HG03354 (cell line): ENCODE results near the gene MARCHF2.

Experiments used
- ATAC-seq: cut with Tn5 transposase; IDR thresholded peaks from one replicate; pipeline ENCODE4 v1.9.1; 2021; ENCODE audit warnings: mild to moderate bottlenecking; ENCODE audit not compliant: unreplicated experiment, poor library complexity, severe bottlenecking

The MARCHF2 gene

DNA sequence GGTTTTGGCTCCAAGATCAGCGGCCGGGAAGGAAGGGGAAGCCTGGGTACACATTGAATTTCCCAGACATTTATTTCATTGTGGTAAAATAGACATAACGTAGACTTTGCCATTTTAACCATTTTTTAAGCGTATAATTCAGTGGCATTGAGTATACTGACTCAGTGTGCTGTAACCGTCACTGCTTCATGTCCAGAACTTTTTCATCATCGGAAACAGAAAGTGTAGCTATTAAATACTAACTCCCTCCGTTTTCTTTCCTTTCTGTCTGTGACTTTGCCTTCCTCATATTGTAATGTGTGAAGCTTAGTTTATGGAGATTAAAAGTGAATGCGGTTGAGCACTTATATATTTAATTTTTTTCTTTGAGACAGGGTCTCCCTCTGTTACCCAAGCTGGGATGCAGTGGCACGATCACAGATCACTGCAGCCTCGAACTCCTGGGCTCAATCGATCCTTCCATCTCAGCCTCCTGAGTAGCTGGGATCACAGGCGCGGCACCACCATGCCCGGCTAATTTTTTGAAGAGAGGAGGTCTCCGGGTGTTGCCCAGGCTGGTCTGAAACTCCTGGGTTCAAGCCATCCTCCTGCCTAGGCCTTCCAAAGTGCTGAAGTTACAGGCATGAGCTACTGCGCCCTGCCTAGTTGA is 33.1 kb downstream of the MARCHF2 start:
- no peak for ATAC-seq

DNA sequence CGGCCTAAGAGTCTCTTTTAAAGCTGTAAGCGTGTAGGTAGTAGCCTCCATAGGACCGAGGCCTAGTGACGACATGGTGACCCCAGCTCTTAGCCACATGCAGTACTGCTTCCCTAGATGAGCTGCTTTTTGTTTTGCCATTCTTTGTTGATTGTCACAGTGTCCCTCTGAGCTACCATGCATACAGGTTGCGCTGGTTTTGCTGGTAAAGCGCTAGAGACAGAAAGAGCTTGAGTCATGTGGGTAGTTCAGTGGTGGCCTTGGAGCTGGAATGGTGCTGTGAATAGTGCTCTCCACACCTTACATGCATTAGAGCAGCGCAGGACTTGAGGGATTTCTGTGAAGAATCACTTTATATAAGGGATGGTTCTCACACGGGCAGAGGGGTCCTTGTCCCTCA is 36.7 kb downstream of the MARCHF2 start:
- no peak for ATAC-seq

DNA sequence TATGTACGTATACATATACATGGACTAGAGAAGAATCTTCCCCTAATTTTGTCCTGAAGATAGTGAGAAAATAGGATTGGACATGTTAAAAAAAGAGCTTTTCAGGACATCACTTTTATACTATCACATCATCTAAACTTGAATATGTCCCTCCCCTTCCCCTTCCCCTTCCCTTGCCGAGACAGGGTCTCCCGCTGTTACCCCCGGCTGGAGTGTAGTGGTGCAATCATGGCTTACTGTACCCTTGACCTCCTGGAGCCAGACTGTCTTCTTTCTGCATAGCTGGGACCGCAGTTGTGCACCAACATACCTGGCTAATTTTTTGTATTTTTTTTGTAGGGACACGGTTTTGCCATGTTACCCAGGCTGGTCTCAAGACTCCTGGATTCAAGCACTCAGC is 38.3 kb downstream of the MARCHF2 start:
- ATAC-seq = no peak

DNA sequence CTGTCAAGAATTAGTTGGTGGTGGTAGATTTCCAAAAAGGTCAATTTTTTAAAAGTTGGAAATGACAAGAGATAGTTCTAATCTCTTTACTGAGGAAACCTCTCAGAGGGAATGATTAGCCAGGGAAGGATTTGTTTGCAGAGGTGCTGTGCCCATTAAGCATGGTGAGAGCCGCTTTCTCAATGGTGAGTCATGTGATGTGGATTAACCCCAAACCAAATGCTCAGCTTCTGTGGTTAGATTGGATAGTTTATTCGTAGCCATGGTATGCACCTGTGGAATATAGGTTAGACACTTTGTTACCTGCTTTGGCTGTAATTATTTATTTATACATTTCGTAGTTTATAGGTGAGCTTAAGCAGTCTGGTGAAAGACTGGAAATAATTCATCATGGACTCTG is 38.8 kb downstream of the MARCHF2 start:
- no peak for ATAC-seq

DNA sequence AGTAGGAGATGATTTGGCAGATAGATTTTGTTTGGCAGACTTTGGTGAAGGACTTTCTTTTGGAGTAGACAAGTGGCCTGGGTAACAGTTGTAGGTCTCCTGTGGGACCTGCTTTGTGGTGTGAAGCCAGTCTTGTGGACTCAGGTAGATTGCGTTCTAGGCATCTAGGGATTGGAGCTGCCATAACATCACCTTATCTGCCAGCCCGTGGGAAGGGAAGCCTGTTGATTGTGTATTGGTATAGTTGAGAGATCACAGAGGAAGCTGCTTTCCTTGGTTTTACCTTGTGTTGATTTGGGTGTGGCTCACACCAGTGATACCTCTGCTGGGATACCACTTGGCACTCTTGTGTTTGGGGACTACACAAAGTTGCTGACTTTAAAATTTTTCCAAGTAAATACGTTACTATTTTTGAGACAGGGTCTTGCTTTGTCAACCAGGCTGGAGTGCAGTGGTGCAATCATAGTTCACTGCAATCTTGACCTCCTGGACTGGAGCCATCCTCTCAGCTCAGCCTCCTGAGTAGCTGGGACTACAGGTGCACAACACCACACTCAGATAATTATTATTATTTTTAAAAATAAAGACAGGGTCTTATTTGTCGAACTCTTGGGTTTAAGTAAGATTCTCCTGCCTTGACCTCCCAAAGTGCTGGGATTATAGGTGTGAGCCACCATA is 39.5 kb downstream of the MARCHF2 start:
- no peak for ATAC-seq

DNA sequence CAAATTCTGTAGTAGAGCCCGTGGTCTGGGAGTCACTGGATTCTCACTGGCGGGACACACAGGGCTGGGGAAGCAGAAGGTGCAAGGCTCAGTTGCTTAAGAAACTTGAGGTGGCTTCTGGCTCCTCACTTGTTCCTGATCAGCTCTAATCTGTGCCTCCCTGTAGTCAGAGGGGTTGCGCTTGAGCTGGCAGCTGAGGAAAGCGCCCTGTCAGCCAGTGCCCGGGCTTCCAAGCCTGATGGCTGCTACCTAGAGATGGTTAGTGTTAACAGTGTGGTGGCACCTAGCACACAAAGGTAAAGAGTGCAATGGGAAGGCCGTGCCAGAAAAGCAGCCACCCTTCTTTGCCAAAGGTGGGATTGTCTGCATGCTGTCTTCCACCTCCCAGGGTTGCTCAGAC is 40.5 kb downstream of the MARCHF2 start:
- ATAC-seq = no peak

DNA sequence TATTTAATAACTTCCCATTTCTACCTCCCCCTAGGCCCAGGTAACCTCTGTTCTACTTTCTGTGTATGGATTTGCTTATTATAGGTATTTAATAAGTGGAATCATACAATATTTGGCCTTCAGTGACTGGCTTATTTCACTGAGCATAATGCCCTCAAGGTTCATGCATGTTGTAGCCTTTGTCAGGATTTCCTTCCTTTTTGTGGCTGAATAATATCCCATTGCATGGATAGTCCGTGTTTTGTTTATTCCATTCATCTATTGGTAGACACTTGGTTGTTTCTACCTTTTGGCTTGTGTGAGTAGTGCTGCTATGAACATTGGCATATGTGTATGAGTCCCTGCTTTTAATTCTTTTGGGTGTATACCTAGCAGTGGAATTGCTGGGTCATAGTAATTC is 41.1 kb downstream of the MARCHF2 start:
- no peak for ATAC-seq

DNA sequence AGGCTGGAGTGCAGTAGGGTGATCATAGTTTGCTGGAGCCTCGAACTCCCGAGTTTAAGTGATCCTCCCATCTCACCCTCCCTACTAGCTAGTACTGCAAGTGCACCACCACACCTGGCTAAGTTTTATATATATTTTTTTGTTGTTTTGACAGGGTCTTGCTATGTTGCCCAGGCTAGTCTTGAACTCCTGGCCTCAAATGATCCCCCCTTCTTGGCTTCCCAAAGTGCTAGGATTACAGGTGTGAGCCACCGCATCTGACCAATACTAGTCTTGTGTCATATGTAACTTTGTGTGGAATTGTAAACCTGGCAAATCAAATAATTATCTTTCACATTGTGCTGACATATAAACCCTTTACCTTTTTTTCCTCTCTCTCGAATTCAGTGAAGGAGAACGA is 41.9 kb downstream of the MARCHF2 start:
- ATAC-seq = no peak

DNA sequence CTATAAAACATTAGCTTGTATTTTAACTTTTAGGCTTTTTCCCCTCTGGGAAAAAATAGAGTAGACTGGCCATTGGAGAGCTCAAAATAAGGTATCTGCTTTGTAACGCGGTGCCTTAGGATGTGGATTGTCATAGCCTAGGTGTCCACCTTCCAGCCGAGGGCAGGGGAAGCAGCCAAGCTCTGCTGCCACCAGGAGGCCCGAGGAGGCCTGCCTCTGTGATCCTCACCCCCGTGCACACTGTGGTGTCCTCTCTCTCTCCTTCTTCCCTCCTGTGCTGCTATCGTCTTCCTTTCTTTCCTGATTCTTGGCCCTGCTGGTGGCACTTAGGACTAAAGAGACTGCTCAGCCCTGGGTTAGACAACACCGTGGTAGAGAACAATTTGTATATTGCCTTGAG is 43.0 kb downstream of the MARCHF2 start:
- no peak for ATAC-seq

DNA sequence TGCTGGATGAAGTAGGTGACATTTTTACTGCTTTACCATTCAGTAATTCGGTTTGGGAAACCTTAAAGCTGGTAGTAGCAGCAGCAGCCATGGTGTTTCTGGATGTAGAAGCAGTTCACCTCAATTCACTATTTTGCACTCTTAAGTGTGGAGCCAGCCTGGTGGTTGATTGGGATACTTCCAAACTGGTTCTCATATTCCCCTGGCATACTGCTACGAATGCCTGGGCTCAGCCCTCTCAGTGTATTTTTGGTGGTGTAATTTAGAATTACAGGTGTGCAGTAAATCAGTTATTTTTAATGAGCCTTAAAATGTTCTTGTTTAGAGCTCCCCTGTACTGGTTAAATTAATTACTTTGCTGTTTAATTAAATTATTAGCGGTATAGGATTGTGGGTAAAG is 44.1 kb downstream of the MARCHF2 start:
- no peak for ATAC-seq

DNA sequence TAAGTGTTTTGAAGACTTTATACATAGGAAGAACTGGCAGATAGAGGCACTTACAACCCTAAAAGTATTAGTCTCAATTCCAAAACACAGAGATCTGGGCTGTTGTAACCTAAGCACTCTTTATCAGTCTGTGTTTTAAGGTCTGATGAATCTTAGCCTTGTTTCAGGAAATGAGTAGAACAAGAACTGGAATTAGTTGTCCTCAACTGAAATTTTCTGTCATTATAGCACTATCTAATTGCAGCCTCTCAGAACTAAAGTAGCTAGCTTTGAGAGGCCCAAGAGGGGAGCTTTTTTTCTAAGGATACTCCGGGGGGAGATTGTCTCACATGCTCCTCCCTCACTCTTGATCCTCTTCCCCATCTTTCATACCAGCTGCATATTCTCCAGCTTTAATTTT is 44.7 kb downstream of the MARCHF2 start:
- no peak for ATAC-seq

DNA sequence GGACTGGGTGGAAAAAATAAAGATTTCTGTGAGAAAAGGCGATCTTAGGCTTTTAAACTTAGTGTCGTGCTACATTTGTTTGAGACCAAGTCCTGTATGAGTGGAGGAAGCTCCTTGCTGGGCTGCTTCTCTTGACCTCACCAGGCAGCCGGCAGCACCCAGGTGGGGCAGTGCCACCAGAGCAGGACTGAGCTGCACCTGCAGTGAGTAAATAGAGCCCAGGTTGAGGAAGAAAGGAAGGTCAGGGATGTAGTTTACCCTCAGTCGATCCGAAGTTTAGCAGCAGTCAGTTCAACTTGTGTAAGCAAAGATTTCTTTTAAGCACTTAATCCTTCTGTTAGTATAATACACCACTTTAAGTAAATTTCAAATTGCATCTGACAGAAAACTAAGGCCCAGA is 45.3 kb downstream of the MARCHF2 start:
- no peak for ATAC-seq

DNA sequence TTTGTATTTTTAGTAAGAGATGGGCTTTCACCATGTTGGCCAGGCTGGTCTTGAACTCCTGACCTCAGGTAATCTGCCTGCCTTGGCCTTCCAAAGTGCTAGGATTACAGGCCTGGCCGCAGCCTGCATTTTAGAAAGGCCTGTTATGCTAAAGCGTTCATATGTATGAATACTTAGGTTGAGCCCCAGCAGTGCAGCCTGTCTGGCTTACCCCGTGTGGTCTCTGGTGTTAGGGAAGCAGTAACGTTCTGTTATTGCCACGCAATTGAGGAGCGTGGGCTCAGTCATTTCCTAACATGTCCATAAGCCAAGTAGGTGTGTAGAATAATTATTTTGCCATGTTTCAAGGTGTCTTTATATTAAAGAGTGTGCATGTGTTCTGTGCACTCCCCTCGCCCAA is 46.0 kb downstream of the MARCHF2 start:
- ATAC-seq = no peak

DNA sequence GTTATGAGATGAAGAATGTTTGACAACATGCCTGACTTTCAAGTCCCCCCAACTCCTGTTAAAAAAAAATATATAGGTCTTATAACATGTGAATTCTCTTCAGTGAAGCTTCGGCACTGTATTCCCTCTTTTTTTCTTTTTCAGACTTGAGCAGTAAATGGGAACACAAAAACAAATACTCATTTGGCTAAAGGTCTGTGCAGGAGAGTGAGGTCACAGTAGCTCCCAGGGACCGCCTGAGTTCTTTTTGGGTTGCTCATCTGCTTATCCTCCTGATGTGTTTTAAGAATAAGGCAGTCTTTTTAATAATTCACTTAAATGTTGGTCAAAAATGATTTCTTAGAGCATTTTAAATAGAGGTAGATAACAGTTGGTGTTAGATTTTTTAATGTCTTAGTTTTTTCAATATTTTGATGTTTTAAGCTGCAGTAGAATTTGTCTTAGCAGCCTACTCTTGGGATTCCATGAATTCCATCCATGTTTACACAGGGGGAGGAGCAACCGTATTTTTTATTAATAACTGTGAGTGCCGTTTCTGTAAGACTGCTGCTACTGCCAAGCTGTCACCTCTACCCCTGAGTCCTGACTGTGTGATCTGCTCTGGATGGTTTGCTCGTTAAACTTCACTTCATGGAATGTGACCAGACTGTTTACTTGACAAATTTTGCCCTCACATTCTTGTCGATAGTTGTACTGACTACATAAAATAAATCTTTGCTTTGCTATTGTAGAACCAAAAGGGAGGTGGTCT is 46.6 kb downstream of the MARCHF2 start:
- ATAC-seq = no peak

DNA sequence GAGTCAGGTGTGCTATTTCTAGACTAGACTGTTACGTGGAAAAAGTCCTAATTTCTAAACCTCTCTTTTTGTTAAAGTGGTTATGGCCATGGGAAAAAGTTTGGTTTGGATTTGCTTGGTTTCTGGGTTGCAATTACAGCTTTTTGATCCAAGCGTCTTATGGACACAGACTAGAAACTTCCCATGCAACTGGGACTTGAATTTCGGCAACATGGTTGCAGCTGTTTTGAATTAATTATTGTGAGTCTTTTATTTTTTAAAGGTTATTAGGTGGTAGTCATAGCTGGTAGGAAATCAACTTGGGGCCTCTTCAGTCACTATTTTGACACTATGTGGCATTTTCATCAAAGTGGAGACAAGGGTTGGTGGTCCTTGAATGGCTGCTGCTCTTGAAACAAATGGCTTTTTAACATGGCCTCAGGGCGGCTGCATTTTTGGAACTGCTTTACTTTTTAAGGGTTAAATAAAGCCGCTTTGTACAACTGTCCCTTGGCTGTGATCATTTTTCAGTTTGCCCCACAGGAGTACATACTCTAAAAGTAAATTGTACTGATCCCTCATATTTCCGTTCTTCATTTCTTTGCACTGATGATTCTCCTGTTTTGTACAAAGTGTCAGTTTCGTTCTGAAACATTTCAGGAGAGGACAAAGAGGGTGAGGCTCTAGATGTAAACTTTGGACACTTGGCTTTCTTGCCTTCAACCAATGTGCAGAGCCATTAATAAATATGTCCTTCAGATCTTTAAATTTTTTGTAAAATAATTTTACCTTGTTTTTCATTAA is 47.6 kb downstream of the MARCHF2 start:
- no peak for ATAC-seq

DNA sequence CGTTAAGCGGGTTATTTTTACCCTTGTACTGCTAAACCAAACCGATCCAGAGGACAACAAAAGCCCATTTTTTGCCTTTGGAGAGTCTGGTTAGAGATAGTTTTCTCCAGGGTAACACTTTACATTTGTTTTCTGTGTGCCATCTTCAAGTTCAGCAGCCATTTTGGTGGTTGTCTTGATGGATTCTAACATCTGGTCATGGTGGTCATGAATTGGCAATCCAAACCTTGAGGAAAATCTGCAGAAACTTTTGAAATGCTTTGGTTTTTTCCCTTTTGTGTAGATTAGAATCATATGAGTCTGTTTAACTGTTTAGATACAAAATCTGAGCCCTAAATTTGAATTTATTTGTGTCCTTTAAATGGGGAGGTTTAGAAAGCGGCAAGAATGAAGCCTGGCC is 48.3 kb downstream of the MARCHF2 start:
- no peak for ATAC-seq

DNA sequence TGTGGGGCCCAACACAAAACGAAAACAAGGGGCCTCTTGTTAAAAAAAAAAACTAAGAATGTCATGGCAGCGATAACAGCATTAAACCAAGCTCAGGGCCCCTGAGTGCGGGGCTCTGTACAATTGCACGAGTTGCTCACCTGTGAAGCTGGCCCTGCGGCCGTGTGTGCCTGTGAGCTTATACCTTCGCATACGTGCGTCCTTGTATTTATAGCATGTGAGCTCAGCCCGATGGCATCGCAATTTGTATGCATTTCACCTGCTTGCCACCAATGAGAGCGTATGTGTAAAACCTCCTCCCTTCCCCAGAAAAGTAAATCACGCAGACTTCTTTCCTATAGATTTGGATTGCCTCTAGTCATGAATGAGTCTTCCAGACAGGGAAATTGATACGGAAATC is 48.8 kb downstream of the MARCHF2 start:
- no peak for ATAC-seq

DNA sequence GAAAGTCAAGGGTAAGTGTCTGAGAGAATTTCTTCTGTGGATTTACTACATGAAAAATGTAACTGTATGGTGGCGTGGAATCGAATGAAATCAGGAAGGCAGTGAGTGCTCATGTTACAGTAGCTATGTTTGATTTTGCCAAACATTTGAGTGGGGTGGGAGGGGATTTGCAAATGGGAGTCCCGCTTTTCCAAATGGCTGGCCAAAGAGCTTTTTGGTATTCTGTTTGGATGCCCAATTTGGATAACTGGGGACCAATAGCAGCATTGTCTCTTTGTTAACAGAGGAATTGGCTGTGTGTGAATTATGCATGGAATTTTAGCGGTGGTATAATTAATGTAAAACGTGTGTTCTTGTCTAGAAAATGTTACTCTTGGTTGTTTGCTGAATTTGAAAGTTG is 49.5 kb downstream of the MARCHF2 start:
- no peak for ATAC-seq

DNA sequence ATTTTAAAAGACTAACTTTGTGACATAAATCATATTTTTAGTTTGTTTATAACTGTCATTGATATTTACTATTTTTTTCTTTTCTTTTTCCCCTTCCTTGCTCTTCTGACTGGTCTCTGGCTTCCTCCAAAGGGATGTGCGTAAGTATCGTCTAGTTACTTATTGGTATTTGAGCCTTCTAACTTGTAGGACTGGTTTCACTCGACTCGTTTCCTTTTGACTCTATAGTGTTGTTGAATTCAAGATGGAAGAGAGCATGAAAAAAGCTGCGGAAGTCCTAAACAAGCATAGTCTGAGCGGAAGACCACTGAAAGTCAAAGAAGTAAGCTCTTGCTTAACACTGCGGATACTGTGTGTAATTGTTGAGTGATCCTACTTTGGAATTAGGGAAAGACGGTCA is 50.3 kb downstream of the MARCHF2 start:
- ATAC-seq = no peak

DNA sequence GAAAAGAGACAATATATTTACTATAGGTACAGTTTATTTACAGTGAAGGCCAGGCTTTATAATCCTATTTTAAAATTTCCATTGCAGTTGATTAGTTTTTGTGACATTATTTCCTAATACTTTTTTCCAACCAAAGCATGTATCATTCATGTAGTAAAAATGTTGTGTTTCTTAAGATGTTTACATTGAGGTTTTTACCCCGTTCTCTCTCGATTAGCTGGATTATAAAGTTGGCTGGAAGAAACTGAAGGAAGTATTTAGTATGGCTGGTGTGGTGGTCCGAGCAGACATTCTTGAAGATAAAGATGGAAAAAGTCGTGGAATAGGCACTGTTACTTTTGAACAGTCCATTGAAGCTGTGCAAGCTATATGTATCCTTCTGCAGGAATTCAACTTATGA is 52.9 kb downstream of the MARCHF2 start:
- no peak for ATAC-seq
